HG02763 (cell line): Measurements from ENCODE around the gene ZCCHC7.

Experiments used
- ATAC-seq: cut with Tn5 transposase; IDR thresholded peaks from one replicate; pipeline ENCODE4 v1.9.1; 2021; ENCODE audit warnings: mild to moderate bottlenecking, moderate library complexity; ENCODE audit not compliant: unreplicated experiment

Gene ZCCHC7

GRCh38 chr9:37243588-37244345 is 123.4 kb downstream of the ZCCHC7 start:
- no peak for ATAC-seq

DNA sequence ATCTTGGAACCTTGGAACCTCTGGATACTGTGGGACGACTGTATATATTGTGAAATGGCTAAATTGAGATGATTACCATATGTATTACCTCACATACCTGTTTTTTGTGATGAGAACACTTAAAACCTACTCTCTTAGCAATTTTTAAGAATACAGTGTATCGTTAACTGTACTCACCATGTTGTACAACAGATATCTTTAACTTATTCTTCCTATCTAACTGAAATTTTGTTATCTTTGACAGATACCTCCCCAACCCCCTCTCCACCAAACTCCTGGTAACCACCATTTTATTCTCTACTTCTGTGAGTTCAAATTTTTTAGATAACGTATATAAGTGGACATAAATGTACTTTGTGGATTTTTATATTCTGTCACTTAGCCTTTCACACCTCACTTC is 126.5 kb downstream of the ZCCHC7 start:
- no peak for ATAC-seq

GRCh38 chr9:37248651-37249163 is 128.3 kb downstream of the ZCCHC7 start:
- no peak for ATAC-seq

- ATAC-seq, result no peak
Measured at GRCh38 chr9:37251452-37251851, 131.1 kb downstream of the ZCCHC7 start.

GRCh38 chr9:37253377-37253937 is 133.1 kb downstream of the ZCCHC7 start:
- no peak for ATAC-seq

GRCh38 chr9:37255187-37255586 is 134.8 kb downstream of the ZCCHC7 start:
- ATAC-seq, result no peak

GRCh38 chr9:37255944-37256862 is 135.8 kb downstream of the ZCCHC7 start:
- ATAC-seq, result no peak

DNA sequence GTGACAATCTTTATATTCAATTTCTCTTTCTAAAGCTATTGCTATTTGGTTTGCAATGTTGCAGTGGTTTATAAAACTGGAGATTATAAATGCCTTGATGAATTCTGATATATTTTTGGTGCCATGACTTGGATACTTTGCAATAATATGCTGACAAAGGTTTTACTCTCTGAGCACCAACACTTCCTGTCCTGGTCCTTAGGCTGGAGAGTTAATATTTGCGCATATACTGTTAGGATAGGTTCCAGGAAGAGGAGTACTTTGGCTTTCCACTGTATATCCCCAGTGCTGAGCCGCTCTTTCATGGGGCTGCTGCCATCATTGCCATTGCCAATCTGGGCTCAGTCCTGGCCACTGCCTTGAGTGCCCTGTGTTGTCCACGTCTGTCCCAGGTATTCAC is 139.6 kb downstream of the ZCCHC7 start:
- ATAC-seq, result no peak

GRCh38 chr9:37262410-37262809 is 142.0 kb downstream of the ZCCHC7 start:
- ATAC-seq, result no peak

- ATAC-seq, result no peak
Measured at GRCh38 chr9:37264539-37264938, 144.2 kb downstream of the ZCCHC7 start.

DNA sequence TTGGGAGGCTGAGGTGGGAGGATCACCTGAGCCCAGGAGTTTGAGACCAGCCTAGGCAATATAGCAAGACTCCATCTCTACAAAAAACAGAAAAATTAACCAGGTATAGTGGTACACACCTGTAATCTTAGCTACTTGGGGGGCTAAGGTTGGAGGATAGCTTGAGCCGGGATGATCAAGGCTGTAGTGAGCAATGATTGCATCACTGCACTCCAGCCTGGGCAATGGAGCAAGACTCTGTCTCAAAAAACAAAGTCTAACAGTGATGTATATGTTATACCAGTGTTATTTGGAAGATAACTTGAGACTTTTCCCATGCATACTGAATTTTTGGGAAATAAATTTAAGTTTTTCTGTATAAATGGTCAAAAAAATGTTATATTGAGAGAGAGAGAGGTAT is 146.3 kb downstream of the ZCCHC7 start:
- ATAC-seq, result no peak

GRCh38 chr9:37269221-37269620 is 148.8 kb downstream of the ZCCHC7 start:
- ATAC-seq, result no peak

DNA sequence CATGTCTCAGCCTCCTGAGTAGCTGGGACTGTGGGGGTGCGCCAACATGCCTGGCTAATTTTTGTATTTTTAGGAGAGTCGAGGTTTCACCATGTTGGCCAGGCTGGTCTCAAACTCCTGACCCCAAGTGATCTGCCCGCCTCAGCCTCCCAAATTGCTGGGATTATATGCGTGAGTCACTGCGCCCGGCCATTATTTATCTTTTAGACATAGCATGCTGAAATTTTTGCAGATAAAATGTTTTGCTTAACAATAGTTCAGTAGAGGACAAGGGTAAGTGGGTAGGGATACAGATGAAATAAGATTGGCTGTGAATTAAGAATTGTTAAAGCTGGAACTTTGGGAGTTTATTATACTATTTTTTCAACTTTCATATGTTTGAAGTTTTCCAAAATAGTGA is 151.3 kb downstream of the ZCCHC7 start:
- ATAC-seq, result no peak

GRCh38 chr9:37273595-37273994 is 153.2 kb downstream of the ZCCHC7 start:
- ATAC-seq, result no peak

GRCh38 chr9:37281541-37281940 is 161.2 kb downstream of the ZCCHC7 start:
- ATAC-seq, result no peak

- ATAC-seq, result no peak
Measured at GRCh38 chr9:37283730-37284325, 163.5 kb downstream of the ZCCHC7 start.

- ATAC-seq, result no peak
Measured at GRCh38 chr9:37284636-37285035, 164.3 kb downstream of the ZCCHC7 start.

DNA sequence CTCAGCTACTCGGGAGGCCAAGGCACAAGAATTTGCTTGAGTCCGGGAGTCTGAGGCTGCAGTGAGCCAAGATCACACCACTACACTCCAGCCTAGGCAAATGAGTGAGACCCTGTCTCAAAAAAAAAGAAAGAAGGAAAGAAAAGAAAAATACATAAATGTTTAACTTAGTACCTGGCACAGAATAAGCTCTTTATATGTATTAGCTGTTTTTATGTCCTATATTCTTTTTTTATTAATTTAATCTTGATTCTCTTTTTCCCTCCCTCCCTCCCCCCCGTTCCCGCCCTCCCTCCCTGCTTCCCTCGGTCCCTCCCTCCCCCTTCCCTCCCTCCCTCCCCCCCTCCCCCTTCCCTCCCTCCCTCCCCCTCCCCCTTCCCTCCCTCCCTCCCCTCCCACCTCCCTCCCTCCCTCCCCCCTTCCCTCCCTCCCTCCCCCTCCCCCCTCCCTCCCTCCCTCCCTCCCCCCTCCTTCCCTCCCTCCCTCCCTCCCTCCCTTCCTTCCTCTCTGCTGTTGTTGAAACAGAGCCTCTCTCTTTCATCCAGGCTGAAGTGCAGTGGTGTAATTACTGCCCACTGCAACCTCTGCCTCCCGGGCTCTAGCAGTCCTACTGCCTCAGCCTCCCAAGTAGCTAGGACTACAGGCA is 166.3 kb downstream of the ZCCHC7 start:
- no peak for ATAC-seq

DNA sequence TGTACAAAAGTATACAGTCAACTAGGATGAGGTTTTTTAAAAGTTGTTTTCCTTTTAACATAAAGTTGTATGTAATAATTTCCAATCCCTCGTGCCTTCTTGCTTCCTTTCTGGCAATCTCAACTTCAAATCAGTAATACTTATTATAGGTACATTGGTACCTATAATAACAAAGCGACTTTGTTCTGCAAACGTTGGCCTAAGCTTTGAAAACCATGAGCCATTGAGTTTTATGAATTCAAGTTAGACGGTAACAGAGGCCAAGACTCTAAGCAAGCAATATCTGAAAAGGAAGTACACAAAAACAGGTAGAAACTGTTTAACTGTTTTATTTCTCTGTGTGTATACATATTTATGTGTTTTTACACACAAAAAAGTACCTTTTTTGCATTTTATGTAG is 166.9 kb downstream of the ZCCHC7 start:
- ATAC-seq, result no peak

- ATAC-seq, result no peak
Measured at GRCh38 chr9:37289631-37290030, 169.3 kb downstream of the ZCCHC7 start.
